Measurements from ENCODE around the gene RGN. TPM values are rescaled to one million over a fixed set of nuclear protein-coding genes. Genes with fewer than 3 reads are reported as not detected.
A peak's percentile ranks its signal among the peaks of the same experiment; 100 is the strongest.
"Not testable (repeated sequence)": the region's sequence is repeated elsewhere in the genome, so short reads cannot be mapped to it uniquely, and the experiment has no call there.

RGN gene
- total RNA-seq, 2 experiments from 2014 or later, result not detected

- DNase-seq, result no peak
- Mint-ChIP-seq H3K27ac (no peak overlapping the region), H3K27me3 (no peaks in the 10 kb centered on the region), H3K4me3 (no peak overlapping the region), H3K9me3 (no peaks in the 10 kb centered on the region), H3K36me3 (no peaks in the 10 kb centered on the region), H3K4me1 (no peaks in the 10 kb centered on the region)
Observed at GRCh38 chrX:47097018-47097417, 18.8 kb downstream of the RGN start.

GRCh38 chrX:47098338-47099094 lies 20.3 kb downstream of the RGN start:
- H3K9me3 Mint-ChIP-seq, result no peaks in the 10 kb centered on the region
- no peak overlapping the region for H3K4me3 Mint-ChIP-seq
- no peak overlapping the region for H3K27ac Mint-ChIP-seq
- no peaks in the 10 kb centered on the region for H3K4me1 Mint-ChIP-seq
- no peaks in the 10 kb centered on the region for H3K27me3 Mint-ChIP-seq
- H3K36me3 Mint-ChIP-seq, result no peaks in the 10 kb centered on the region
- no peak for DNase-seq

- Mint-ChIP-seq H3K27ac (no peak overlapping the region), H3K4me3 (no peak overlapping the region), H3K27me3 (no peaks in the 10 kb centered on the region), H3K4me1 (no peaks in the 10 kb centered on the region), H3K9me3 (no peaks in the 10 kb centered on the region), H3K36me3 (no peaks in the 10 kb centered on the region)
- DNase-seq, result no peak
Observed at GRCh38 chrX:47101206-47101605, 23.0 kb downstream of the RGN start.

DNA sequence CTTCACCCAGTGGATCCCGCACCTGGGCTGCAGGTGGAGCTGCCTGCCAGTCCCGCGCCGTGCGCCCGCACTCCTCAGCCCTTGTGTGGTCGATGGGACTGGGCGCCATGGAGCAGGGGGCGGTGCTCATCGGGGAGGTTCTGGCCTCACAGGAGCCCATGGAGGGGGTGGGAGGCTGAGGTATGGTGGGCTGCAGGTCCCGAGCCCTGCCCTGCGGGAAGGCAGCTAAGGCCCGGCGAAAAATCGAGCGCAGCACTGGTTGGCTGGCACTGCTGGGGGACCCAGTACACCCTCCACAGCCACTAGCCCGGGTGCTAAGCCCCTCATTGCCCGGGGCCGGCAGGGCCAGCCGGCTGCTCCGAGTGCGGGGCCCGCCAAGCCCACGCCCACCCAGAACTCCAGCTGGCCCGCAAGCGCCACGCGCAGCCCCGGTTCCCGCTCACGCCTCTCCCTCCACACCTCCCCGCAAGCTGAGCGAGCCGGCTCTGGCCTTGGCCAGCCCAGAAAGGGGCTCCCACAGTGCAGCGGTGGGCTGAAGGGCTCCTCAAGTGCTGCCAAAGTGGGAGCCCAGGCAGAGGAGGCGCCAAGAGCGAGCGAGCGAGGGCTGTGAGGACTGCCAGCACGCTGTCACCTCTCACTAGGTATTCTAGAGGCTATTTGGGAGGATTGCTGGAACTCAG lies 32.8 kb downstream of the RGN start:
- not testable (repeated sequence) for H3K27me3 Mint-ChIP-seq, DNase-seq, H3K4me3 Mint-ChIP-seq, H3K27ac Mint-ChIP-seq, H3K4me1 Mint-ChIP-seq, H3K36me3 Mint-ChIP-seq, H3K9me3 Mint-ChIP-seq

DNA sequence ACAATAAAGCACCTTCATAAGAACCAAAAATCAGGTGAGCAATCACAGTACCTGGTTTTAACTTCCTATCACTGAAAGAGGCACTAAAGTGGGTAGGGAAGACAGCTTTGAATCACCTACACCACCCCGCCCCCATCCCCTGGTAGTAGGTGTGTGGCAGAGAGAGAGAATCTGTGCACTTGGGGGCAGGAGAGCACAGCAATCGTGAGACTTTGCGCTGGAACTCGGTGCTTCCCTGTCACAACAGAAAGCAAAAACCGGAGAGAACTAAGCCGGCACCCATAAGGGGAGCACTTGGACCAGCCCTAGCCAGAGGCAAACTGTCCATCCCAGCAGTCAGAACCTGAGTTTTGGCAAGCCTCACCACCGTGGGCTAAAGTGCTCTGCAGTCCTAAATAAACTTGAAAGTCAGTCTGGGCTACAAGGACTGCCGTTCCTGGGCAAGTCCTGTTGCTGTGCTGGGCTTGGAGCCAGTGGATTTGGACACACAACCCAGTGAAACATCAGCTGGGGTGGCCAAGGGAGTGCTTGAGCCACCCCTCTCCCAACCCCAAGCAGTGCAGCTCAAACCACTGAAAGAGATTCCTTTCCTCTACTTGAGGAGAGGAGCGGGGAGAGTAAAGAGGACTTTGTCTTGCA lies 34.2 kb downstream of the RGN start:
- no peaks in the 10 kb centered on the region for H3K4me1 Mint-ChIP-seq
- DNase-seq, result no peak
- no peak overlapping the region for H3K27ac Mint-ChIP-seq
- no peak overlapping the region for H3K4me3 Mint-ChIP-seq
- H3K9me3 Mint-ChIP-seq, result no peaks in the 10 kb centered on the region
- no peaks in the 10 kb centered on the region for H3K36me3 Mint-ChIP-seq
- no peaks in the 10 kb centered on the region for H3K27me3 Mint-ChIP-seq

DNA sequence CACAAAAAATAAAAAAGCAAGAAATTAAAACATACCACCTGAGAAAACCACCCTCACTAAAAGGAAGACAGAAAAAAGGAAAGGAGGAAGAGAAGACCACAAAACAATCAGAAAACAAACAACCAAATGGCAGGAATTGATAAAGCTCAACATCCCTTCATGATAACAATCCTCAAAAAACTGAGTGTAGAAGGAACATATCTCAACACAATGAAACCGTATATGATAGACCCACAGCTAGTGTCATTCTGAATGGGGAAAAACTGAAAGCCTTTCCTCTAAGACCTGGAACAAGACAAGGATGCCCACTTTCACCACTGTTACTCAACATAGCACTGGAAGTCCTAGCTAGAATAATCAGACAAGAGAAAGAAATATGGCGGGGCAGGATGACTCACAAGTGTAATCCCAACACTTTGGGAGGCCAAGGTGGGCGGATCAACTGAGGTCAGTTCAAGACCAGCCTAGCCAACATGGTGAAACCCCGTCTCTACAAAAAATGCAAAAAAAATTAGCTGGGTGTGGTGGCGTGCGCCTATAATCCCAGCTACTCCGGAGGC lies 38.4 kb downstream of the RGN start:
- H3K27ac Mint-ChIP-seq, H3K4me1 Mint-ChIP-seq, H3K9me3 Mint-ChIP-seq, H3K36me3 Mint-ChIP-seq, H3K4me3 Mint-ChIP-seq, DNase-seq, H3K27me3 Mint-ChIP-seq: not testable (repeated sequence)

- not testable (repeated sequence) for H3K27ac Mint-ChIP-seq
Observed at GRCh38 chrX:47124466-47124865, 46.2 kb downstream of the RGN start.

DNA sequence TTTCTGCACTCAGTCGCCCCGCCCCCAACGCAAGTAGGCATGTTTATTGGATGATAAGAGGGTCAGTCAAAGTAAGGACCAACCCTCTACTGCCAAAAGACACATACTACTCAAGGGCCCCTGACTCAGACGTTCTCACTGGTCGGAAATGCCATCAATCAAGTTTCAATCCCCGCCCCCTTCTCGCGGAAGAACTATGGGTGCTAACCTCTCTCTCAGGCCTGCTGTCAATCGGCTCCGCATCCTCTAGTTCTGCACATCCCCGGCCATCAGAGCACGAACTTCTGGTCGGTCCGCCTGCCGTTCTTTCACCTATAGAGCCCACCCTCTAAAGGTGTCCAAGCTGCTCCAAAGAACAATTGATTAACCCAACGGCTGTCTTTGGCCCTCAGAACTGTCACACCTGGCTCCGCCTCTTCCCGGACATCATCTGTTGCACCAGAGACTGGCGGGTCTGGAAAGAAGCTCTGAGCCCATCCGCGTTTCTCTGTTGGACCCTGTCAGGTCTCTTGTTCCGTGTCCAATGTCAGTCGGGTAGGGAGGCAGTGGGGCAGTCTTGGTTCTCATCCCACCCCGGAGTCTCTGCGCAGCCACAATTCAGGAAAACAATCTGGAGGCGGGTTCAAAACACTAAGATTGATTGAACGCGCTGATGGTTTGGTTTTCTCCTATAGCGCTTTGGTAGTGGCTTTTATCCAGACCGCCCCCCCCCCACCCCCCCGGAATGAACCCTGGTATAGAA lies 51.1 kb downstream of the RGN start:
- no peaks in the 10 kb centered on the region for H3K4me1 Mint-ChIP-seq
- H3K4me3 Mint-ChIP-seq, result peak overlapping the region; percentile 98
- H3K9me3 Mint-ChIP-seq, result no peaks in the 10 kb centered on the region
- peak overlapping the region; percentile 99 for H3K27ac Mint-ChIP-seq
- H3K36me3 Mint-ChIP-seq, result no peaks in the 10 kb centered on the region
- peak; percentile 85 for DNase-seq
- H3K27me3 Mint-ChIP-seq, result no peaks in the 10 kb centered on the region

More at GRCh38 chrX:47124466-47124865, 46.2 kb downstream of the RGN start:
- H3K9me3 Mint-ChIP-seq, H3K27me3 Mint-ChIP-seq, H3K36me3 Mint-ChIP-seq, H3K4me1 Mint-ChIP-seq, DNase-seq, H3K4me3 Mint-ChIP-seq: not testable (repeated sequence)

- H3K9me3 Mint-ChIP-seq, result no peaks in the 10 kb centered on the region
- no peaks in the 10 kb centered on the region for H3K36me3 Mint-ChIP-seq
- no peak for DNase-seq
- H3K27ac Mint-ChIP-seq, result peak overlapping the region; percentile 5
- H3K27me3 Mint-ChIP-seq, result no peaks in the 10 kb centered on the region
- no peaks in the 10 kb centered on the region for H3K4me1 Mint-ChIP-seq
- peak overlapping the region; percentile 98 for H3K4me3 Mint-ChIP-seq
Observed at GRCh38 chrX:47129899-47130358, 51.7 kb downstream of the RGN start.

- no peaks in the 10 kb centered on the region for H3K27me3 Mint-ChIP-seq
- H3K4me3 Mint-ChIP-seq, result no peak overlapping the region
- DNase-seq, result no peak
- H3K9me3 Mint-ChIP-seq, result no peaks in the 10 kb centered on the region
- H3K27ac Mint-ChIP-seq, result peak overlapping the region; percentile 16
- H3K4me1 Mint-ChIP-seq, result no peaks in the 10 kb centered on the region
- no peaks in the 10 kb centered on the region for H3K36me3 Mint-ChIP-seq
Observed at GRCh38 chrX:47133493-47133892, 55.2 kb downstream of the RGN start.

DNA sequence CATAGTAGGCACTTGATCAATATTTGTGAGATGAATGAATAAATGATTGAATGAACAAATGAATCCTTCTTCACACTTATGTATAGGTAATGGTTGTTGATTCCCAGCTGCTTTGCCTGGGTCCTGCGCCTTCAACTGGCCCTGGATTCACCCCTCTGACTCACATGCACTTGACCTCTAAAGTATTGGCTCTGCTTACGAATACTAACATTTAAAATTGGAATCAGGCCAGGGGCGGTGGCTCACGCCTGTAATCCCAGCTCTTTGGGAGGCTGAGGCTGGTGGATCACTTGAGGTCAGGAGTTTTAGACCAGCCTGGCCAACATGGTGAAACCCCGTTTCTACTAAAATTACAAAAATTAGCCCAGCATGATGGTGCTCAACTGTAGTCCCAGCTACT lies 57.4 kb downstream of the RGN start:
- H3K27me3 Mint-ChIP-seq, DNase-seq, H3K27ac Mint-ChIP-seq: not testable (repeated sequence)

GRCh38 chrX:47138171-47138570 lies 59.9 kb downstream of the RGN start:
- no peaks in the 10 kb centered on the region for H3K27me3 Mint-ChIP-seq
- no peak for DNase-seq
- peaks cover 7% of the 10 kb centered on the region for H3K4me1 Mint-ChIP-seq
- H3K9me3 Mint-ChIP-seq, result no peaks in the 10 kb centered on the region
- H3K27ac Mint-ChIP-seq, result no peak overlapping the region
- peaks cover 21% of the 10 kb centered on the region for H3K36me3 Mint-ChIP-seq
- H3K4me3 Mint-ChIP-seq, result no peak overlapping the region

More for the DNA sequence above, 57.4 kb downstream of the RGN start:
- H3K36me3 Mint-ChIP-seq, H3K4me3 Mint-ChIP-seq, H3K9me3 Mint-ChIP-seq, H3K4me1 Mint-ChIP-seq: not testable (repeated sequence)

All from activated naive CD8-positive, alpha-beta T cell treated with anti-CD3 and anti-CD28 coated beads for 36 hours (primary cell).